CD4-positive, alpha-beta T cell treated with Interferon alpha-2 for 1 hour (primary cell): ENCODE data around the gene ZNF165.
"Not testable (repeated sequence)": the region's sequence is repeated elsewhere in the genome, so short reads cannot be mapped to it uniquely, and the experiment has no call there.

Source experiments
- DNase-seq, 2 donors: peaks; one replicate each; pipeline ENCODE4 v3.0.0-alpha.2; 2020 to 2022

Gene ZNF165

GRCh38 chr6:28080381-28080630 lies at the start of gene ZNF165:
ZNF165 (plus strand) TSS chr6:28080568; CDS start chr6:28085481, 4,913 bp downstream.
- DNase-seq: not testable (repeated sequence)

GRCh38 chr6:28053584-28053983 lies 26.8 kb upstream of the ZNF165 start:
- no peak for DNase-seq

- no peak for DNase-seq
Measured at GRCh38 chr6:28060405-28060804, 20.0 kb upstream of the ZNF165 start.

- no peak for DNase-seq
Measured at GRCh38 chr6:28064272-28064671, 16.1 kb upstream of the ZNF165 start.

- DNase-seq: no peak
Measured at GRCh38 chr6:28068067-28068466, 12.3 kb upstream of the ZNF165 start.

- DNase-seq: not testable (repeated sequence)
Measured at GRCh38 chr6:28070968-28071367, 9.4 kb upstream of the ZNF165 start.

- no peak for DNase-seq
Measured at GRCh38 chr6:28078050-28078449, 2.3 kb upstream of the ZNF165 start.

- no peak for DNase-seq
Measured at GRCh38 chr6:28078836-28079235, 1.5 kb upstream of the ZNF165 start.

GRCh38 chr6:28080631-28081485 lies 490 bp downstream of the ZNF165 start:
- DNase-seq: peak; percentile 89 to 94

GRCh38 chr6:28081486-28081751 lies 1.1 kb downstream of the ZNF165 start:
- peak; percentile 68 to 69 for DNase-seq

GRCh38 chr6:28082939-28083338 lies 2.6 kb downstream of the ZNF165 start:
- DNase-seq: no peak

GRCh38 chr6:28089054-28089453 lies 8.7 kb downstream of the ZNF165 start:
- no peak for DNase-seq

- DNase-seq: no peak
Measured at GRCh38 chr6:28090917-28091586, 10.7 kb downstream of the ZNF165 start.

GRCh38 chr6:28102222-28102621 lies 21.9 kb downstream of the ZNF165 start:
- DNase-seq: not testable (repeated sequence)

- DNase-seq: not testable (repeated sequence)
Measured at GRCh38 chr6:28102699-28103098, 22.3 kb downstream of the ZNF165 start.

GRCh38 chr6:28104392-28105244 lies 24.2 kb downstream of the ZNF165 start:
- DNase-seq: peak; percentile 87 to 88

GRCh38 chr6:28105245-28105639 lies 24.9 kb downstream of the ZNF165 start:
- DNase-seq: peak in 1 of 2 donors; percentile 11

- no peak for DNase-seq
Measured at GRCh38 chr6:28107506-28107905, 27.1 kb downstream of the ZNF165 start.

GRCh38 chr6:28111964-28112363 lies 31.6 kb downstream of the ZNF165 start:
- DNase-seq: no peak

- no peak for DNase-seq
Measured at GRCh38 chr6:28115799-28116198, 35.4 kb downstream of the ZNF165 start.

GRCh38 chr6:28117386-28118050 lies 37.1 kb downstream of the ZNF165 start:
- DNase-seq: no peak

GRCh38 chr6:28118217-28118616 lies 37.8 kb downstream of the ZNF165 start:
- DNase-seq: no peak

- DNase-seq: no peak
Measured at GRCh38 chr6:28121876-28122275, 41.5 kb downstream of the ZNF165 start.
